Activated CD4-positive, alpha-beta T cell treated with anti-CD3 and anti-CD28 coated beads, Interleukin-2, Interleukin-4, amounts not matched to agents 100 ng/mL and 50 ng/mL, durations not matched to agents 16 hours and 8 hours (primary cell): ENCODE measurements around the gene MAK.

Experiments used
- DNase-seq: peaks from one replicate; pipeline ENCODE4 v3.0.0-alpha.2; 2020; ENCODE audit warnings: low spot score

MAK gene

DNA sequence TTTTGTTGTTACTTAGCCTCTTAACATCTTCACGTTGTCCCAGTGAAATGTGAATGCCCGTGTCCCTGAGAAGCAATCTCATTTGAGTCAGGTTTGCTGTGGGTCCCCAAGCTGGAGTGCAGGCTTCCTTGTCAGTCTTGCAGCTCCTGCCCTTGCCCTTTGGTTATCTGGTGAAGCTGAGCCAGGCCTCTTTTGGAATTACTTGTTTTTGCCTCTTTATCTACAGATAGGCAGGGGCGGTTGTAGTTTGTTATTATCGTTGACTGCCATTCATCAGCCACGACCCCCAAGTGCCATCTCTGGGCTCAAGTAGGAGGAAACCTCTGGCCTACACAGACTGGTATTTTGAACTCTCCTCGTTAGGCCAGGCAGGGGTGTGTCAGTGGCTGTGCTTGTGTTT is 113.3 kb downstream of the MAK start:
- no peak for DNase-seq

DNA sequence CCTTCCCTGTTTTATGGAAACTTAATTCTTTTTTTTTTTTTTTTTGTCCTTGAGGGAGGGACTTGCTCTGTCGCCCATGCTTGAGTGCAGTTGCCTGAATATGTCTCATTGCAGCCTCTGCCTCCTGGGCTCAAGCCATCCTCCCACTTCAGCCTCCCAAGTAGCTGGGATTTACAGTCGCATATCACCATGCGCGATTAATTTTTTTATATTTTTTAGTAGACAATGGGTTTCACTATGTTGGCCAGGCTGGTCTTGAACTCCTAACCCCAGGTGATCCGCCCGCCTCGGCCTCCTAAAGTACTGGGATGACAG is 114.8 kb downstream of the MAK start:
- DNase-seq, result no peak

DNA sequence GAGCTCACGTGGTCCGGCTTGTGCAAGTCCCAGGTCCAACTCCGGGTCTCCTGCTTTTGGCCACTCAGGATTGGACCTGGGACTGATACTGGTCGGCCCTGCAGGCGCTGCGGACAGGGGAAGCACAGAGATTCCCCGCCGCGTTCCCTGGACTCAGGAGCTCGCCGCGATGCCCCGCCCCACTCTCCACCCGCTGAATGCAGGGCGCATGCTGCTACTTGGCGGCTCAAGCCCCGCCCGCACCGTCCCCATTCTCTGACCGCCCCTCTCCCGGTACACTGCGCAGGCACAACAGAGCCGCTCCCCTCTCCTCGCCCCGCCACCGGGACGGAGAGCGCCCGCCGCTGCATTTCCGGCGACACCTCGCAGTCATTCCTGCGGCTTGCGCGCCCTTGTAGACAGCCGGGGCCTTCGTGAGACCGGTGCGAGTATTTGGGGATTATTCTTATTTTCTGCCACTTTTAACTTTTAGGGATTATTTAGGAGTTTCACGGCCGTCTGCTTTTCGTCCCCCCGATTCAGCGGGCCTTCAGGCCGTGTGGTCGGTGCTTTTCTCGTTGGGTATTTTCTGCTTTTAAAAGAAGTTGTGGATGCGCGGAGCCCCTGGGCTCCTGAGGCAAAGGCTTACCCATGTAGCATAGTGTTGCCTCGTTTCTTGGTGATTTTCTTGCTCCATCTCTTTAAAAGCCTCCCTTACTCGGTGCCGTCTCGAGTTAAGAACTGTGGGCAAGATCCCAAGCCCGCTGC is 115.3 kb downstream of the MAK start, which contains the start of gene TMEM14C:
TMEM14C (plus strand) TSS at position 251 of the 747 bp plus-strand sequence. CDS start 1,544 bp downstream, outside the sequence.
- peak; percentile 91 for DNase-seq

DNA sequence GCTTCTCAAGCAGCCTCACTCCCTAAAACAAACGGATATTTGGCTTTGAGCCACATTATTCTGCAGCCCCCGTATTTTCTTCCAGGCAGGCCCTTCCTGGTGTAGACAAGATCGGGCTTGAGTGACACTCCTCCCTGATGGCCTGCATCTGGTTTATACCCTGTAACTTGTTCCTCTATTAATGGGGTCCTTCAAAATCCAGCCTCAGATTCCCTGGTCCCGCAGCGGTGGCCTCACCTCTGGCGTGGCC is 115.8 kb downstream of the MAK start:
- no peak for DNase-seq

DNA sequence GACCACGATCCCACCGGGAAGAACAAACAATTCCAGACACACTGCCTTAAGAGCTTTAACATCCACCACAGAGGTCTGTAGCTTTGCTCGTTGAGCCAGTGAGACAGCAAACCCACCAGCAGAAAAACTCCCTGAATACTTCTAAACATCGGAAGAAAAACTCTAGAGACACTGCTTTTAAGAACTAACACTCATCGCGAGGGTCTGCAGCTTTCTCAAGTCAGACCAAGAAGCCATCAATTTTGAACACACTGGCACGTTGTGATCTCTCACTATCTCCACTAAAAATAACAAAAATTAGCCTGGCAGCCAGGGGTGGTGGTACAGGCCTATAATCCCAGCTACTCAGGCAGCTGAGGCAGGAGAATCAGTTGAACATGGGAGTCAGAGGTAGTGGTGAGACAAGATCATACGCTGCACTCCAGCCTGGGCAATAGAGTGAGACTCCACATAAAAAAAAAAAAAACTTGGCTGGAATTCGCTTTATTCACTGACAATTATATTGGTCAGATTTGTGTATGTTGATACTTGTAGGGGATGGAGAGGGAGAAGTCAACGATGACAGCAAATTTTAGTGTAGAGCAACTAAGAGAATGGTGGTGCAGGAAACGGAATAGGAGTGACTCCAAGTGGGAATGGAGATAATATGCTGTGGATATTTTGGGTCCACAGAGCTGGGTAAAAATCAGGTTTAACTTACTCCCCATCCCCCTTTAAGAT is 116.3 kb downstream of the MAK start:
- DNase-seq, result no peak

DNA sequence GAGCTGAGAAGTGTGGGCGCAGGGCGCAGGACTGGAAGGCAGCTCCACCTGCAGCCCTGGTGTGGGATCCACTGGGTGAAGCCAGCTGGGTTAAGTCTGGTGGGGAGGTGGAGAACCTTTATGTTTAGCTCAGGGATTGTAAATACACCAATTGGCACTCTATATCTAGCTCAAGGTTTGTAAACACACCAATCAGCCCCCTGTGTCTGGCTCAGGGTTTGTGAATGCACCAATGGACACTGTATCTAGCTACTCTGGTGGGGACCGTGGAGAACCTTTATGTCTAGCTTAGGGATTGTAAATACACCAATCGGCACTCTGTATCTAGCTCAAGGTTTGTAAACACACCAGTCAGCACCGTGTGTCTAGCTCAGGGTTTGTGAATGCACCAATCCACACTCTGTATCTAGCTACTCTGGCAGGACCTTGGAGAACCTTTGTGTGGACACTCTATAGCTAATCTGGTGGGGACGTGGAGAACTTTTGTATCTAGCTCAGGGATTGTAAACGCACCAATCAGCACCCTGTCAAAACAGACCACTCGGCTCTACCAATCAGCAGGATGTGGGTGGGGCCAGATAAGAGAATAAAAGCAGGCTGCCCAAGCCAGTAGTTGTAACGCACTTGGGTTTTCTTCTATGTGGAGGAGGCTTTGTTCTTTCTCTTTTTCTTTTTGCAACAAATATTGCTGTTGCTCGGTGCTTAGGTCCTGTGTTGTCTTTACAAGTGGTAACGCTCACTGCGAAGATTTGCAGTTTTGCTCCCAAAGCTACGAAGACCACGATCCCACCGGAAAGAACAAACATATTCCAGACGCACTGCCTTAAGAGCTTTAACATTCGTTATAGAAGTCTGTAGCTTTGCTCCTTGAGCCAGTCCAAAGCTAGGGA is 117.1 kb downstream of the MAK start:
- DNase-seq, result peak; percentile 39

DNA sequence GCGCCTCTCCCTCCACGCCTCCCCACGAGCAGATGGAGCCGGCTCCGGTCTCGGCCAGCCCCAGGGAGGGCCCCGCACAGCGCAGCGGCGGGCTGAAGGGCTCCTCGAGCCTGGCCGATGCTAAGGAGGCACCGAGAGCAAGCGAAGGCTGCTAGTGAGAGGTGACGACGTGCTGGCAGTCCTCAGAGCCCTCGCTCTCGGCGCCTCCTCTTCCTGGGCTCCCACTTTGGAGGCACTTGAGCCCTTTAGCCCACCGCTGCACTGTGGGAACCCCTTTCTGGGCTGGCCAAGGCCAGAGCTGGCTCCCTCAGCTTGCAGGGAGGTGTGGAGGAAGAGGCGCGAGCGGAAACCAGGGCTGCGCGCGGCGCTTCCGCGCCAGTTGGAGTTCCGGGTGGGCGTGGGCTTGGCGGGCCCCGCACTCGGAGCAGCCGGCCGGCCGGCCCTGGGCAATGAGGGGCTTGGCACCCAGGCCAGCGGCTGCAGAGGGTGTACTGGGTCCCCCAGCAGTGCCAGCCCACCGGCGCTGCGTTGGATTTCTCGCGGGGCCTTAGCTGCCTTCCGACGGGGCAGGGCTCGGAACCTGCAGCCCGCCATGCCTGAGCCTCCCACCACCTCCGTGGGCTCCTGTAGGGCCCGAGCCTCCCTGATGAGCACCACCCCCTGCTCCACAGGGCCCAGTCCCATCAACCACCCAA is 117.9 kb downstream of the MAK start:
- peak; percentile 54 for DNase-seq

DNA sequence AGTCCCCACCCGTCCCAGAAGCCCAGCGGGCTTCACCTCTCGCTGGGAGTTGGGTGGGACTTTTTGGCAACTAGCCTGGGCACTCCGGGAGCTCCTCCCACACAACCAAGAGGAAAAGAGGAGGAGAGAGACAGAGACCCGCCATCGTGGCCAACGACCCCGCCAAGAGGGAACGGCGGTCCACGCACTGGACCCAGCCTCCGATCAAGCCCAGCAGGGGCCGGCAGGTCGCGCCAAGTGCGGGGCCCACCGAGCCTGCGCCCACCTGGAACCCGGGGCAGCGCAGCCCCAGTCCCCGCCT is 118.4 kb downstream of the MAK start:
- no peak for DNase-seq

DNA sequence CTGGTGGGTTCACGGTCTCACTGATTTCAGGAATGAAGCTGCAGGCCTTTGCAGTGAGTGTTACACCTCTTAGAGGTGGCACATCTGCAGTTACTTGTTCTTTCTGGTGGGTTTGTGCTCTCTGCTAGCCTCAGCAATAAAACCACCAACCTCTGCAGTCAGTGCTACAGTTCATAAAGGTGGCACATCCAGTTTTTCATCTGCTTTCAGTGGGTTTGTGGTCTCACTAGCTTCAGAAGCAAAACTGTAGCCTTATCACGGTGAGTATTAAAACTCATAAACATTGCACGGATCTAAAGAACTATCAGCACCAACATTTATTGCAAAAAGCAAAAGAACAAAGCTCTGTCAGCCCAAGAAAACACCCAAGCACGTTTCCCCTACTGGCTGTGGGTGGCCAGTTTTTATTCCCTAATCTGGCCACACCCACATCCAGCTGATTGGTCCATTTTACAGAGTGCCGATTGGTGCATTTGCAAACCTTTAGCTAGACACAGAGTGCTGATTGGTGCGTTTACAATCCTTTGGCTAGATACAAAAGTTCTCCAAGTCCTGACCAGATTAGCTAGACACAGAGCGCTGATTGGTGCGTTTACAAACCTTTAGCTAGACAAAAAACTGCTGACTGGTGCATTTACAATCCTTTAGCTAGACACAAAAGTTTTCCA is 118.9 kb downstream of the MAK start:
- DNase-seq, result peak; percentile 39

DNA sequence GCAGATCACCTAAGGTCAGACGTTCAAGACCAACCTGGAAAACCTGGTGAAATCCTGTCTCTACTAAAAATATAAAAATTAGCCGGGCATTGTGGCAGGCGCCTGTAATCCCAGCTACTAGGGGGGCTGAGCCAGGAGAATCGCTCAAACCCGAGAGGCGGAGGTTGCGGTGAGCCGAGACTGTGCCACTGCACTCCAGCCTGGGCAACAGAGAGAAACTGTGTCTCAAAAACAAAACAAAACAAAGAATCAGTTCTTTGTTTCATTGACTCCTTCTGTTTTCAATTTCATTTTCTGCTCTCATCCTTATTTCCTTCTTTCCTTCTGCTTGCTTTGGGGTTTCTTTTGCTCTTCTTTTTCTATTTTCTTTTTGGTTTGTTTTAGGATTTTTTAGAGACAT is 124.4 kb downstream of the MAK start:
- no peak for DNase-seq
